Osteocyte (in vitro differentiated cells): ENCODE data around the gene SLC49A4. TPM values are rescaled to one million over a fixed set of nuclear protein-coding genes. Genes with fewer than 3 reads are reported as not detected.

Experiments used
- DNase-seq: peaks from one replicate; pipeline ENCODE4 v3.0.0; 2021; ENCODE audit warnings: mixed read lengths; ENCODE audit not compliant: unreplicated experiment; ENCODE audit errors: extremely low spot score
- H3K27ac Mint-ChIP-seq: one replicate; pipeline ENCODE4 v1.8.0; 2021; ENCODE audit warnings: mild to moderate bottlenecking, mixed read lengths; ENCODE audit not compliant: unreplicated experiment
- H3K27me3 Mint-ChIP-seq: one replicate; pipeline ENCODE4 v1.8.0; 2021; ENCODE audit warnings: mixed read lengths; ENCODE audit not compliant: unreplicated experiment
- H3K36me3 Mint-ChIP-seq: one replicate; pipeline ENCODE4 v1.8.0; 2021; ENCODE audit warnings: mixed read lengths; ENCODE audit not compliant: unreplicated experiment
- H3K4me1 Mint-ChIP-seq: one replicate; pipeline ENCODE4 v1.8.0; 2021; ENCODE audit warnings: mixed read lengths; ENCODE audit not compliant: unreplicated experiment
- H3K4me3 Mint-ChIP-seq: one replicate; pipeline ENCODE4 v1.8.0; 2021; ENCODE audit warnings: mild to moderate bottlenecking, moderate library complexity, mixed read lengths; ENCODE audit not compliant: unreplicated experiment
- H3K9me3 Mint-ChIP-seq: one replicate; pipeline ENCODE4 v1.8.0; 2021; ENCODE audit warnings: mixed read lengths; ENCODE audit not compliant: unreplicated experiment
- CTCF ChIP-seq: fragments of 200-600 bp; sonication (generic); IDR thresholded peaks from 2 replicates; pipeline ENCODE4 v1.5.0; 2021; ENCODE audit warnings: antibody characterized with exemption, mild to moderate bottlenecking, moderate library complexity
- total RNA-seq: library from RNA; stranded (reverse); gene quantifications from 2 replicates; pipeline ENCODE4 v1.2.1, GENCODE V29; 2021

Gene SLC49A4
- total RNA-seq, 1 donor from 2014 or later, result 16.3 TPM

- Mint-ChIP-seq H3K27me3 (no peaks in the 10 kb centered on the region), H3K27ac (no peak overlapping the region), H3K4me1 (no peaks in the 10 kb centered on the region), H3K36me3 (peaks cover 7% of the 10 kb centered on the region), H3K9me3 (no peaks in the 10 kb centered on the region), H3K4me3 (no peak overlapping the region)
- no peak for DNase-seq
- no peak for TF ChIP-seq CTCF
These were observed 18.0 kb upstream of the SLC49A4 start for GRCh38 chr3:122776675-122777468.

DNA sequence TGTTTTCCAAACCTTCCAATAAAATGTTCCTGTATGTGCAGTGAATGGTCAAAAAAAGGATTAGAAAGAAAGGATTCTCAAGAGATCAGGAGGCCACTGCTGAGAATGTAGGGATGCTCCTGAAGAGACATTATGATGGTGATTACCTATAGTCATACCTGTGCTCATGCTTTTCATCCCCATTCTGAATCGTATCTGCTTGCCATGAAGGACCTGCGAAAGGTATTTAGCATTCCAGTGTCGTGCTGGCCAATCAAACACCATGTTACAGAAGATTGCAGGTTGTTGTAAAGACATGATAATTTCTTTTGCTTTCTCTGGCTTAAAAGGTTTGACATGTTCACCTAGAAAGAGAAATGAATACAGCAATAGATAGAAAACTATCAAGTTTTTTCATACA lies 17.3 kb upstream of the SLC49A4 start:
- no peak overlapping the region for H3K27ac Mint-ChIP-seq
- H3K4me1 Mint-ChIP-seq, result no peaks in the 10 kb centered on the region
- no peaks in the 10 kb centered on the region for H3K9me3 Mint-ChIP-seq
- no peak for DNase-seq
- no peak overlapping the region for H3K4me3 Mint-ChIP-seq
- H3K36me3 Mint-ChIP-seq, result peaks cover 7% of the 10 kb centered on the region
- no peaks in the 10 kb centered on the region for H3K27me3 Mint-ChIP-seq
- TF ChIP-seq CTCF, result no peak

GRCh38 chr3:122782804-122783203 lies 12.1 kb upstream of the SLC49A4 start:
- no peak overlapping the region for H3K4me3 Mint-ChIP-seq
- TF ChIP-seq CTCF, result no peak
- no peak overlapping the region for H3K27ac Mint-ChIP-seq
- no peaks in the 10 kb centered on the region for H3K27me3 Mint-ChIP-seq
- H3K9me3 Mint-ChIP-seq, result no peaks in the 10 kb centered on the region
- H3K4me1 Mint-ChIP-seq, result peaks cover 3% of the 10 kb centered on the region
- H3K36me3 Mint-ChIP-seq, result peaks cover 3% of the 10 kb centered on the region
- DNase-seq, result no peak

GRCh38 chr3:122784436-122784835 lies 10.4 kb upstream of the SLC49A4 start:
- Mint-ChIP-seq H3K4me3 (no peak overlapping the region), H3K9me3 (no peaks in the 10 kb centered on the region), H3K36me3 (peaks cover 3% of the 10 kb centered on the region), H3K27me3 (no peaks in the 10 kb centered on the region), H3K4me1 (peaks cover 3% of the 10 kb centered on the region), H3K27ac (no peak overlapping the region)
- no peak for DNase-seq
- no peak for TF ChIP-seq CTCF

- peaks cover 3% of the 10 kb centered on the region for H3K4me1 Mint-ChIP-seq
- H3K9me3 Mint-ChIP-seq, result no peaks in the 10 kb centered on the region
- H3K36me3 Mint-ChIP-seq, result peaks cover 3% of the 10 kb centered on the region
- DNase-seq, result no peak
- no peak for TF ChIP-seq CTCF
- H3K27me3 Mint-ChIP-seq, result no peaks in the 10 kb centered on the region
- H3K27ac Mint-ChIP-seq, result no peak overlapping the region
- no peak overlapping the region for H3K4me3 Mint-ChIP-seq
These were observed 9.6 kb upstream of the SLC49A4 start for GRCh38 chr3:122785231-122785630.
